Thymus (tissue), 14 donors: ENCODE results near the gene PAPLN. TPM values are rescaled to one million over a fixed set of nuclear protein-coding genes. Genes with fewer than 3 reads are reported as not detected.
"Not testable (repeated sequence)": the region's sequence is repeated elsewhere in the genome, so short reads cannot be mapped to it uniquely, and the experiment has no call there.

ENCODE experiments used
- DNase-seq, 9 donors: peaks; one replicate each; pipeline ENCODE4 v3.0.0-alpha.2; 2013; ENCODE audit warnings: low spot score in 9 of 9, low read depth in 6 of 9, missing footprints in 1 of 9
- H3K27ac ChIP-seq, 2 donors: one replicate each; pipeline ENCODE4 v1.5.1; 2013; ENCODE audit warnings: control low read depth in 1 of 2, low read depth in 1 of 2, low read length in 1 of 2, mild to moderate bottlenecking in 1 of 2, moderate library complexity in 1 of 2
- H3K27me3 ChIP-seq, 2 donors: one replicate each; pipeline ENCODE4 v1.5.1; 2013; ENCODE audit warnings: low read length in 1 of 2; ENCODE audit not compliant: control insufficient read depth in 2 of 2, insufficient read depth in 1 of 2
- H3K36me3 ChIP-seq, 2 donors: one replicate each; pipeline ENCODE4 v1.5.1; 2013; ENCODE audit warnings: low read length in 1 of 2, mild to moderate bottlenecking in 1 of 2, moderate library complexity in 1 of 2; ENCODE audit not compliant: control insufficient read depth in 2 of 2, insufficient read depth in 2 of 2
- H3K4me1 ChIP-seq, 2 donors: one replicate each; pipeline ENCODE4 v1.5.1; 2013; ENCODE audit warnings: low read length in 2 of 2; ENCODE audit not compliant: control insufficient read depth in 2 of 2, insufficient read depth in 2 of 2
- H3K4me3 ChIP-seq, 2 donors: one replicate each; pipeline ENCODE4 v1.5.1; 2013; ENCODE audit warnings: low read length in 2 of 2, control low read depth in 1 of 2, mild to moderate bottlenecking in 1 of 2
- H3K9me3 ChIP-seq, 2 donors: one replicate each; pipeline ENCODE4 v1.5.1; 2013; ENCODE audit warnings: low read length in 1 of 2, mild to moderate bottlenecking in 1 of 2; ENCODE audit not compliant: control insufficient read depth in 2 of 2, insufficient read depth in 1 of 2
- WGBS: extraction: QIAGEN DNeasy Blood & Tissue Kit; methylation state at CpG from one replicate; pipeline ENCODE4 v1.1.7; 2013; 5-methylcytosine and 5-hydroxymethylcytosine counted together
- long read RNA-seq, 10 donors: transcript quantifications; one replicate each; lab custom pipeline, GENCODE V29; 2026
- polyA plus RNA-seq: library from polyadenylated mRNA; stranded (reverse); fragments of 200-250 nt; gene quantifications from one replicate; pipeline ENCODE4 v1.2.3, GENCODE V29; 2013
- total RNA-seq: library from RNA; stranded (reverse); fragments of 120-200 nt; gene quantifications from one replicate; pipeline ENCODE4 v1.2.4, GENCODE V29; 2013
- donor health status: healthy.

PAPLN gene, protein sequence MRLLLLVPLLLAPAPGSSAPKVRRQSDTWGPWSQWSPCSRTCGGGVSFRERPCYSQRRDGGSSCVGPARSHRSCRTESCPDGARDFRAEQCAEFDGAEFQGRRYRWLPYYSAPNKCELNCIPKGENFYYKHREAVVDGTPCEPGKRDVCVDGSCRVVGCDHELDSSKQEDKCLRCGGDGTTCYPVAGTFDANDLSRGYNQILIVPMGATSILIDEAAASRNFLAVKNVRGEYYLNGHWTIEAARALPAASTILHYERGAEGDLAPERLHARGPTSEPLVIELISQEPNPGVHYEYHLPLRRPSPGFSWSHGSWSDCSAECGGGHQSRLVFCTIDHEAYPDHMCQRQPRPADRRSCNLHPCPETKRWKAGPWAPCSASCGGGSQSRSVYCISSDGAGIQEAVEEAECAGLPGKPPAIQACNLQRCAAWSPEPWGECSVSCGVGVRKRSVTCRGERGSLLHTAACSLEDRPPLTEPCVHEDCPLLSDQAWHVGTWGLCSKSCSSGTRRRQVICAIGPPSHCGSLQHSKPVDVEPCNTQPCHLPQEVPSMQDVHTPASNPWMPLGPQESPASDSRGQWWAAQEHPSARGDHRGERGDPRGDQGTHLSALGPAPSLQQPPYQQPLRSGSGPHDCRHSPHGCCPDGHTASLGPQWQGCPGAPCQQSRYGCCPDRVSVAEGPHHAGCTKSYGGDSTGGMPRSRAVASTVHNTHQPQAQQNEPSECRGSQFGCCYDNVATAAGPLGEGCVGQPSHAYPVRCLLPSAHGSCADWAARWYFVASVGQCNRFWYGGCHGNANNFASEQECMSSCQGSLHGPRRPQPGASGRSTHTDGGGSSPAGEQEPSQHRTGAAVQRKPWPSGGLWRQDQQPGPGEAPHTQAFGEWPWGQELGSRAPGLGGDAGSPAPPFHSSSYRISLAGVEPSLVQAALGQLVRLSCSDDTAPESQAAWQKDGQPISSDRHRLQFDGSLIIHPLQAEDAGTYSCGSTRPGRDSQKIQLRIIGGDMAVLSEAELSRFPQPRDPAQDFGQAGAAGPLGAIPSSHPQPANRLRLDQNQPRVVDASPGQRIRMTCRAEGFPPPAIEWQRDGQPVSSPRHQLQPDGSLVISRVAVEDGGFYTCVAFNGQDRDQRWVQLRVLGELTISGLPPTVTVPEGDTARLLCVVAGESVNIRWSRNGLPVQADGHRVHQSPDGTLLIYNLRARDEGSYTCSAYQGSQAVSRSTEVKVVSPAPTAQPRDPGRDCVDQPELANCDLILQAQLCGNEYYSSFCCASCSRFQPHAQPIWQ
- total RNA-seq (8.7 TPM), polyA plus RNA-seq (20.0 TPM)
- long read RNA-seq, donor 1: 0 reads
- long read RNA-seq, donor 2: 0 reads
- long read RNA-seq, donor 3, full-length matches to known transcripts: 3 of 3 reads
- long read RNA-seq, donor 3, partial matches to known transcripts: 0 of 3 reads
- long read RNA-seq, donor 3, other reads (novel, unspliced or antisense): 0 of 3 reads
- long read RNA-seq, donor 4: 0 reads
- long read RNA-seq, donor 5, partial matches to known transcripts: 0 of 1 reads
- long read RNA-seq, donor 5, other reads (novel, unspliced or antisense): 0 of 1 reads
- long read RNA-seq, donor 6, full-length matches to known transcripts: 1 of 7 reads
- long read RNA-seq, donor 6, partial matches to known transcripts: 0 of 7 reads
- long read RNA-seq, donor 6, other reads (novel, unspliced or antisense): 6 of 7 reads
- long read RNA-seq, donor 7, partial matches to known transcripts: 7 of 7 reads
- long read RNA-seq, donor 7, other reads (novel, unspliced or antisense): 0 of 7 reads
- long read RNA-seq, donor 8, partial matches to known transcripts: 0 of 1 reads
- long read RNA-seq, donor 8, other reads (novel, unspliced or antisense): 0 of 1 reads
- long read RNA-seq, donor 9: 0 reads
- long read RNA-seq, donor 10, full-length matches to known transcripts: 3 of 3 reads
- long read RNA-seq, donor 10, partial matches to known transcripts: 0 of 3 reads
- long read RNA-seq, donor 10, other reads (novel, unspliced or antisense): 0 of 3 reads

DNA sequence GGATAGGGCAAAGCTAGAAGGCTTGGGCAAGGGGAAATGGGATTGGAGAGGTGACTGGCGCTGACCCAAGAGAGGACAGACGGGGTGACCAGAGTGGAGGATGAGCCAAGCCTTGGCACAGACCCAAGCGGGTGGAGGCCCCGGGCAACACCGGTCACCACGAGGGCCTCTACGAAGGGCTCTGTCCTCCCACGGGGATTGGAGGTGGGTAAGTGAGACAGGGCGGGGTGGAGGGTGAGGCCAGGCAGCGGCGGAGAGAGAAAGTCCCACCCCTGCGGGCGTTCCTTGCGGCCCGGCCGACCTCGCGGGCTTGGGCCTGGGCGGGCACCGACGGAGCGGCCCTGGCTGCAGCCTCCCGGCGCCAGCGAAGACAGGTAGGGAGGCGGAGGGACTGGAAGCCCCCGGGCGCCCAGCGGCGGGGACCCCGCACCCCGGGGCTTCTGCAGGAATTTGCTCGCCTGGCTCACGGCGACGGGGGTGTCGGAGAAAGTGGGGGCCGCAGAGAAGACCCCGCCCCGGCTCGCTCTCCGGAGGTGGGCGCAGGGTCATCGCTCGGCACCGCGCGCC lies at the start of gene PAPLN:
Gene PAPLN (plus strand): TSS at position 288 of the 567 bp plus-strand sequence. CDS start 2,273 bp downstream, outside the sequence.
- no peak for DNase-seq
- Histone ChIP-seq H3K36me3 (no peaks in the 10 kb centered on the region), H3K27me3 (peaks cover 57 to 100% of the 10 kb centered on the region in 2 donors), H3K4me1 (peaks cover 0 to 34% of the 10 kb centered on the region in 2 donors), H3K27ac (peak within 1 kb of the TSS in 1 of 2 donors; percentile 25), H3K4me3 (peak within 1 kb of the TSS in 1 of 2 donors; percentile 37), H3K9me3 (no peaks in the 10 kb centered on the region)
- 4% methylated on average over 48 of the region's 48 CpGs for WGBS

DNA sequence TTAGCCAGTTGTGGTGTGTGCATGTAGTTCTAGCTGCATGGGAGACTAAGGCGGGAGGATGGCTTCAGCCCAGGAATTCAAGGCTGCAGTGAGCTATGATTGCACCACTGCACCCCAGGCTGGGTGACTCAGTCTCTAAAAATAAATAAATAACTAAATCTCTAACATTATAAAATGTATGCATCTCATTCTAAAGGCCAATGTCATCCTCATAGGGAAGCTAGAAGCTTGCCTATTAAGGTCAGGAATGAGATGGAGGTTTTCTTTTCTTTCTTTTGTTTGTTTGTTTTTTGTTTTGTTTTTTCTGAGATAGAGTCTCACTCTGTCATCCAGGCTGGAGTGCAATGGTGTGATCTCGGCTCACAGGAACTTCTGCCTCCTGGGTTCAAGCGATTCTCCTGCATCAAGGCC lies 48.8 kb upstream of the PAPLN start:
- Histone ChIP-seq H3K4me1 (no peaks in the 10 kb centered on the region), H3K36me3 (peaks cover 23 to 28% of the 10 kb centered on the region in 2 donors), H3K27me3 (no peaks in the 10 kb centered on the region), H3K9me3 (no peaks in the 10 kb centered on the region), H3K27ac (no peak overlapping the region), H3K4me3 (no peak overlapping the region)
- WGBS: 98% methylated on average over 3 of the region's 3 CpGs
- no peak for DNase-seq

DNA sequence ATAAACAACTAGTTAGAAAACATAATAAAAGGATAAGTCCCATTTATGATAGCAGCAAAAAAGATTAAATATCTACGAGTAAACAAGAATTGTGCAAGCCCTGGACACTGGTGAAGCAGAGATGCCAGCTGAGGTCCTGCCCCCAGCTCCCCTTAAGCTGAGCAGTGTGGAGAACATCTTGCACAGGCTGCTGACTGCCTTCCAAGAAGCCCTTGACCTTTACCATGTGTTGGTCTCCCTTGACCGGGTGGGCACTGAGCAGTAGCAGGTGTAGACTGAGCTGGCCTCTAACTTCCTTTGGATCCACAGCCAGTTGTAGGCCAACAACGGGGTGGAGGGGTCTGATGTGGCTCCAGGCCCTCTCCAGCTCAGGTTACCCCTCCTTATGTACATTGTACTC lies 47.7 kb upstream of the PAPLN start:
- WGBS: 98% methylated on average over 3 of the region's 3 CpGs
- Histone ChIP-seq H3K36me3 (peaks cover 33 to 36% of the 10 kb centered on the region in 2 donors), H3K27ac (no peak overlapping the region), H3K4me1 (no peaks in the 10 kb centered on the region), H3K9me3 (no peaks in the 10 kb centered on the region), H3K27me3 (no peaks in the 10 kb centered on the region), H3K4me3 (no peak overlapping the region)
- DNase-seq: no peak

DNA sequence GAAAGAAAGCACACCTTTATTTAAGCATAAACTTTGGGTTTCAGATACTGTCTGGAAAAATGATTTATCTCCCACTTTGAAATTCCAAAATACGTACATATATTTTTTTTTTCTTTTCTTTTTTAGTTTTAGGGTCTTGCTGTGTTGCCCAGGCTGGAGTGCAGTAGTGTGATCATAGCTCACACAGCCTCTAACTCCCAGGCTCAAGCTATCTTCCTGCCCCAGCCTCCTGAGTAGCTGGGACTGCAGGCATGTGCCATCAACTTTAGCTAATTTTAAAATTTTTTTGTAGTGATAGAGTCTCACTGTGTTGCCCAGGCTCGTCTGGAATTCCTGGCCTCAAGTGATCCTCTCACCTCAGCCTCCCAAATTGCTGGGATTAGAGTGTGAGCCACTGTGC lies 45.9 kb upstream of the PAPLN start:
- Histone ChIP-seq H3K4me3 (no peak overlapping the region), H3K36me3 (peaks cover 36 to 47% of the 10 kb centered on the region in 2 donors), H3K27me3 (no peaks in the 10 kb centered on the region), H3K4me1 (no peaks in the 10 kb centered on the region), H3K9me3 (no peaks in the 10 kb centered on the region), H3K27ac (no peak overlapping the region)
- DNase-seq: no peak
- WGBS: 98% methylated on average over 2 of the region's 2 CpGs

DNA sequence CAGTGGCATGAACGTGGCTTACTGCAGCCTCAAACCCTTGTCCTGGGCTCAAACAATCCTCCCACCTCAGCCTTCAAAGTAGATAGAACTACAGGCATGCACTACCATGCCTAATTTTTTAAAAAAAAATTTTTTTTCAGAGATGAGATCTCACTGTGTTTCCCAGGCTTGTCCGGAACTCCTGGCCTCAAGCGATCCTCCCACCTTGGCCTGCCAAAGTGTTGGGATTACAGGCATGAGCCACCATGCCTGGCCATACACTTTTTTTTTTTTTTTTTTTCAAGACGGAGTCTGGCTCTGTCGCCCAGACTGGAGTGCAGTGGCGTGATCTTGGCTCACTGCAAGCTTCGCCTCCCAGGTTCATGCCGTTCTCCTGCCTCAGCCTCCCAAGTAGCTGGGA lies 43.0 kb upstream of the PAPLN start:
- WGBS: 97% methylated on average over 8 of the region's 8 CpGs
- H3K9me3 ChIP-seq, H3K4me1 ChIP-seq, H3K27ac ChIP-seq, DNase-seq, H3K27me3 ChIP-seq, H3K4me3 ChIP-seq: not testable (repeated sequence)
- H3K36me3 ChIP-seq: peaks cover 35 to 55% of the 10 kb centered on the region in 2 donors

DNA sequence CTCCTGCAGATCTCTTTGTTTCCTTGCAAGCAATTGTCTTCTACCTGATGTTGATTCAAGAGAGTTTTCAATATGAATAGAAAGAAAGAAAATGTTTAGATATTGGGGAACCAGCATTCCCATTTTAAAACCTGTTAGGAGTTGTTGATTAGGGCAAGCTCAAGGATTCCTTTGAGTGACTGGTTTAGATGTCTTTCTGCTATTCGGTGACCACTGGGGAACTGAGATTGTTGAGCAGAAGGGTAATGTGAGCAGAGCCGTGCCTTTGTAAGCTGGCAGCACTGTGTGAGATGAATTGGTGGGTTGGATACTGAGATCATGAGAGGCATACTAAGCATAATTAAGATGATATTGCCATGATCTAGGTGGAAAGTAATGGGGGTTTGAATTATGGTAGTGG lies 39.1 kb upstream of the PAPLN start:
- 97% methylated on average over 2 of the region's 2 CpGs for WGBS
- H3K4me3 ChIP-seq: no peak overlapping the region
- no peak for DNase-seq
- no peaks in the 10 kb centered on the region for H3K27me3 ChIP-seq
- H3K4me1 ChIP-seq: no peaks in the 10 kb centered on the region
- H3K9me3 ChIP-seq: no peaks in the 10 kb centered on the region
- H3K27ac ChIP-seq: no peak overlapping the region
- peaks cover 37 to 48% of the 10 kb centered on the region in 2 donors for H3K36me3 ChIP-seq

DNA sequence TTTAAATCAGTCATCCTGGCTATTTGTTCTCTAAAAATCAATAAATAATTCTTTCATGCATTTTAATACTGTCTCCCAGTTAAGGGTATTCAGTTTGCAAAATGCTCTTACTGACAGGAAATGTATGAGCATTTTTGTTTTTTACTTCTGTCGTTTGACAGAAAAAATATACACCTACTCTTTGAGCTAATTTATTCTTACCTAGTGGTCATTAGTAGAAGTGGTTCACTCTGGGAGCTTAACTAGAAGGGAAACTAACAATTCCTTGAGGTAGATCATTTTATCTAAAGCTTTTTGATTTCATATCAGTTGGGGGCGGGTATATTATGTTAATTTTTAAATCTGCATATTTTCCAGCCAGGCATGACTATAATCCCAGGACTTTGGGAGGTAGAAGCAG lies 33.8 kb upstream of the PAPLN start:
- Histone ChIP-seq H3K36me3 (peaks cover 33 to 53% of the 10 kb centered on the region in 2 donors), H3K4me3 (no peak overlapping the region), H3K27me3 (no peaks in the 10 kb centered on the region), H3K9me3 (peaks cover 11% of the 10 kb centered on the region in 2 donors), H3K27ac (no peak overlapping the region), H3K4me1 (no peaks in the 10 kb centered on the region)
- DNase-seq: no peak
- 97% methylated on average over 2 of the region's 2 CpGs for WGBS
